GM18505 (cell line): ENCODE data around the gene CYTH3.
"Not testable (repeated sequence)": the region's sequence is repeated elsewhere in the genome, so short reads cannot be mapped to it uniquely, and the experiment has no call there.

ENCODE experiments used
- ATAC-seq: cut with Tn5 transposase; IDR thresholded peaks from one replicate; pipeline ENCODE4 v1.9.1; 2021; ENCODE audit not compliant: unreplicated experiment
- POLR2A ChIP-seq: IDR thresholded peaks from 4 replicates; pipeline ENCODE4 v1.6.1; 2011; ENCODE audit warnings: borderline replicate concordance; ENCODE audit not compliant: insufficient read depth, insufficient read length; ENCODE audit errors: extremely low read depth

The CYTH3 gene

DNA sequence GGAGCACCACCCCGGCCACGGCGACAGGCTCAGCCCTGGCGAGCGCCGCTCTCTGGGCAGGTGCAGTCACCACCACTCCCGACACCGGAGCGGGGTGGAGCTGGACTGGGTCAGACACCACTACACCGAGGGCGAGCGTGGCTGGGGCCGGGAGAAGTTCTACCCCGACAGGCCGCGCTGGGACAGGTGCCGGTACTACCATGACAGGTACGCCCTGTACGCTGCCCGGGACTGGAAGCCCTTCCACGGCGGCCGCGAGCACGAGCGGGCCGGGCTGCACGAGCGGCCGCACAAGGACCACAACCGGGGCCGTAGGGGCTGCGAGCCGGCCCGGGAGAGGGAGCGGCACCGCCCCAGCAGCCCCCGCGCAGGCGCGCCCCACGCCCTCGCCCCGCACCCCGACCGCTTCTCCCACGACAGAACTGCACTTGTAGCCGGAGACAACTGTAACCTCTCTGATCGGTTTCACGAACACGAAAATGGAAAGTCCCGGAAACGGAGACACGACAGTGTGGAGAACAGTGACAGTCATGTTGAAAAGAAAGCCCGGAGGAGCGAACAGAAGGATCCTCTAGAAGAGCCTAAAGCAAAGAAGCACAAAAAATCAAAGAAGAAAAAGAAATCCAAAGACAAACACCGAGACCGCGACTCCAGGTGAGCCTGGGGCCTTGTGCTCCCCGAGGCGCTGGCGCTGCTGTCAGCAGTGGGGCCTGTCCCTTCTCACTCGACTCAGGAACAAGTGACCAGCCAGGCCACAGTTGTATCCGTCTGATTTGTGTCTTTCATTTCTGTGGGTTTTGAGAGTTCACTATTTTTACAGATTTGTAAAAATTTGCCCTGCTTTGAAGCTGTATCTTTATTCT lies 117.7 kb downstream of the CYTH3 start:
- ATAC-seq = no peak
- no peak for TF ChIP-seq POLR2A

- no peak for ATAC-seq
- no peak for TF ChIP-seq POLR2A
These were observed 118.5 kb downstream of the CYTH3 start for GRCh38 chr7:6153646-6154541.

GRCh38 chr7:6151994-6152735 lies 120.3 kb downstream of the CYTH3 start:
- no peak for ATAC-seq
- no peak for TF ChIP-seq POLR2A

DNA sequence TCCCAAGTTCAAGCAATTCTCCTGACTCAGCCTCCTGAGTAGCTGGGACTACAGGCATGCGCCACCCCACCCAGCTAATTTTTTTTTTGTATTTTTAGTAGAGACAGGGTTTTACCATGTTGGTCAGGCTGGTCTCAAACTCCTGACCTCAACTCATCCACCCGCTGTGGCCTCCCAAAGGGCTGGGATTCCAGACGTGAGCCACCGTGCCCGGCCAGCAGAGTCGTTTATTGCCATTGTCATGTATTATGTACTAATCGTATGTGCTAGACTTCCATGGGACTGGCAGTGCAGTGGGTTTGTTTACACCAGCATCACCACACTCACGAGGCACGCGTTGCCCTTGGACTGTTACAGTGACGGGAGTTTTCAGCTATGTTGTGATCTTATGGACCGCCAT lies 120.9 kb downstream of the CYTH3 start:
- not testable (repeated sequence) for ATAC-seq

DNA sequence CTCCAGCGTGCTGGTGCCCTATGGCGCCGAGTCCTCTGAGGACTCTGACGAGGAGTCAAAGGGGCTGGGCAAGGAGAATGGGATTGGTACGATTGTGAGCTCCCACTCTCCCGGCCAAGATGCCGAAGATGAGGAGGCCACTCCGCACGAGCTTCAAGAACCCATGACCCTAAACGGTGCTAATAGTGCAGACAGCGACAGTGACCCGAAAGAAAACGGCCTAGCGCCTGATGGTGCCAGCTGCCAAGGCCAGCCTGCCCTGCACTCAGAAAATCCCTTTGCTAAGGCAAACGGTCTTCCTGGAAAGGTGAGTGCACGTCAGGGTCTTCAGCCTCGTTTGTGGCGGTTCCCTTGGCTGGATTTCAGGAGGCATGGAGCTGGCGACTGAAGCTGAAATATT lies 122.4 kb downstream of the CYTH3 start:
- no peak for ATAC-seq
- TF ChIP-seq POLR2A = no peak

- TF ChIP-seq POLR2A = no peak
- ATAC-seq = no peak
These were observed 123.6 kb downstream of the CYTH3 start for GRCh38 chr7:6148724-6149360.

DNA sequence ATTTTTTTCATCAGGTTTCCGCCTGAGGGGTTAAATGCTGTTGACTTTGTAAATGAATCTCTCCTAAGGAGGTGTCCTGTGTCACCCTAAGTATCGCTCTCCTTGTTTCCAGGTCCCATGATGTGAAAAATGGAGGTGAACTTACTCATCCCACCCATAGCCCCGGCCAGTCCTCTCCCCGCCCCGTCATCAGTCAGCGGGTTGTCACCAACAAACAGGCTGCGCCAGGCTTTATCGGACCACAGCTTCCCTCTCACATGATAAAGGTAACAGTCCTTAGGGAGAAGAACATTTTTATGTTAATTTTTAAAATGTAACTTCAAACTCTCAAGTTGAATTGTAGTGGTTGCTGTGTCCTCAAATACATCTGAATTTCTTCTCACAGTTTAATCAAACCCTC lies 124.8 kb downstream of the CYTH3 start:
- no peak for TF ChIP-seq POLR2A
- no peak for ATAC-seq

DNA sequence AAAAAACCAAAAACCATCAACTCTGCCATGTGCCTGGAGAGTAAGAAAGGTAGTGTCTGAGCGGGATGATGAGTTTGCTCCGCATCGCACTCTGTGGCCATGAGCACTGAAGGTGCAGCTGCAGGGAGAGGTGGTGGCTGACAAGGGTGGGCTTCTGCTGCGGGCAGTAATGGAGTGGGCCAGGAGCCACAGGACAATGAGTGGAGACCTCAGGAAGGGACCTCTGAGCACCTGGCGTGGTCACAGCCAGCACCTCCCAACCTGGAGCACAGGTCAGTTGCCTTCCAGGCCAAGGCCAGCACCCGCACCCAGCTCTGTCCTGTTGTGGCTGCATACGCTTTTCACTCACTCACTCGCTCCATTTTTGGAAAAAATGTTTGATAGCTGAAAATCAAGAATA lies 125.8 kb downstream of the CYTH3 start:
- no peak for ATAC-seq
- TF ChIP-seq POLR2A = no peak

DNA sequence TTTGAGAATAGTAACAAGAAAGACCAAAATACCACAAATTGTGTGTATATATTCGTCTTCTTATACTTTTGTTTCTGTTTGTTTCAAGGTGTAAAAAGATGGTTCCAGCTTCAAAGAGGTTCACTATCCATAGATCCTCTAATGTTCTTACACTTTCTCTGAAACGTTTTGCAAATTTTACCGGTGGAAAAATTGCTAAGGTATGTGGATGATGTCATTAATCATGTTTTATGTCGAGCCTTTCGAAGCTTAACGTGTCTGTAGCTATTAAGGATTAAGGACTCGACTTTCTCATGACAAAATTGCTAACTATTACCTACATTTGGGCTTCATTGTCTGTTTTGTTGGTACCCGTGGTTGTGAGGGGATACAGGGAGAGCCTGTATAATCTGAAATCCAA lies 128.4 kb downstream of the CYTH3 start:
- ATAC-seq = no peak
- no peak for TF ChIP-seq POLR2A

- no peak for ATAC-seq
- no peak for TF ChIP-seq POLR2A
These were observed 129.5 kb downstream of the CYTH3 start for GRCh38 chr7:6142871-6143380.

DNA sequence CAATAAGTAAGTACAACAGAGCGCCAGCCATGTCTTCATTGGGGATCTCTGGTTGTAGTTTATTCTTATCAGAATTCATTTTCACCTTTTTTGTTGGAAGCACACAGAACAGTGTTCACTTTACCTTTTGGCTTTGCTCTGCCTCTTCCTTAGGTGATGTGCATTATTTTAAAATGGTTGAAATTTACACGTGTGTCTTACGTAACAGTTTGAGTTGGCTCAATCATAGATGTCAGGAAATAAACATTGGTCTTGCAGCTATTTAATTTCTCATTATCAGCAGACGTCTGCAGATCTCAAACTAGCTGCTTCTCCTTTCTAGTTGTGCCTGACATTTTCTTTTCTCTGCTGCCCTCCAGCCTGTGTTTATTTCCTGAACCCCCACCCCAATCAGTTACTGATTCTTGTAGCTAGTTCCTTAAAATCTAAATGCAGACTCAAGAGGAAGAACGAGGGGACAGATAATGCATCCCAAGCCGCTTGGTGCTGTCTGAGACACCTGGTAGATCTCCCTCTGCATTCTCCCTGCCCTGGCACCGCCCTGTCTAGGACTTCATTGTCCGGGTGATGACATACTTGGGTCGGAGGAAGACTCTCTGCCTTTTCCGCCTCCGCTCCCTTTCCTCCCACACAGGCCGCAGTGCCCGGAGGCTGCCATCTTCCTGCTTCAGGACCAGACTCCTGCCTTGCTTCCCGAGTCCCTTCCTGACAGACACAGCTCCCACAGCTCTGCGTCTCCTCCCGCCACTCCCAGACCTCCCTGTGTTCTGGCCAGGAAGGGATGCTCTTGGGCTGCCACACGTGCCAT lies 133.0 kb downstream of the CYTH3 start:
- no peak for ATAC-seq

DNA sequence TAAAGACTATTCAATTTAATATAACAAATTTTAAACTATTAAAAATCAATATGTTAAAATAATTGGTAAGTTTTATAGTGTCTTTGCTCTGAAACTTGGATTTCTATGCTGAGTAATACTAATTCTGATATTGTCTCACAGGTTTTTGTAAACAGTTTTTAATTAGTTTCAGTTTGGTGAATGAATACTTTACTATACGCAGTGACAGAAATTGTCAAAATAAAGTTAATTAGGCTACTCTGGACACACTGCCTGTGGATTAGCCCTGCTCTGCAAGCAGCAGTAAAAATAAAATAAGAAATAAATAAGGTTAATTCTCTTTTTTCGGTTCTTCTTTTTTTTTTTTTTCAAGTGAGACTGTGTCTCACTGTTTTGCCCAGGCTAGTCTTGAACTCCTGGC lies 135.9 kb downstream of the CYTH3 start:
- no peak for TF ChIP-seq POLR2A
- no peak for ATAC-seq

More for the DNA sequence above, 133.0 kb downstream of the CYTH3 start:
- no peak for TF ChIP-seq POLR2A
